CD4-positive, alpha-beta T cell treated with Interleukin-1 beta for 1 hour (primary cell): ENCODE results near the gene HTATIP2.
"Not testable (repeated sequence)": the region's sequence is repeated elsewhere in the genome, so short reads cannot be mapped to it uniquely, and the experiment has no call there.

ENCODE experiments used
- DNase-seq, 2 donors: peaks; one replicate each; pipeline ENCODE4 v3.0.0-alpha.2; 2020 to 2022

Gene HTATIP2

GRCh38 chr11:20363500-20364340, at the start of gene HTATIP2:
Gene HTATIP2, plus strand, starts transcription at chr11:20363714. Its CDS starts 524 bp downstream, at chr11:20364238.
- peak; percentile 79 to 80 for DNase-seq

GRCh38 chr11:20315800-20316199, 47.7 kb upstream of the HTATIP2 start:
- no peak for DNase-seq

GRCh38 chr11:20321177-20321576, 42.3 kb upstream of the HTATIP2 start:
- DNase-seq, result no peak

- DNase-seq, result no peak
Measured at GRCh38 chr11:20327377-20327935, 36.1 kb upstream of the HTATIP2 start.

GRCh38 chr11:20336056-20336455, 27.5 kb upstream of the HTATIP2 start:
- DNase-seq, result no peak

- no peak for DNase-seq
Measured at GRCh38 chr11:20337526-20338154, 25.9 kb upstream of the HTATIP2 start.

GRCh38 chr11:20342347-20343141, 21.0 kb upstream of the HTATIP2 start:
- DNase-seq, result no peak

- DNase-seq, result no peak
Measured at GRCh38 chr11:20351136-20351535, 12.4 kb upstream of the HTATIP2 start.

- no peak for DNase-seq
Measured at GRCh38 chr11:20351751-20352262, 11.7 kb upstream of the HTATIP2 start.

- peak in 1 of 2 donors; percentile 36 for DNase-seq
Measured at GRCh38 chr11:20353829-20354434, 9.6 kb upstream of the HTATIP2 start.

- DNase-seq, result peak; percentile 30 to 55
Measured at GRCh38 chr11:20355221-20356219, 8.0 kb upstream of the HTATIP2 start.

- DNase-seq, result no peak
Measured at GRCh38 chr11:20357150-20357549, 6.4 kb upstream of the HTATIP2 start.

GRCh38 chr11:20360650-20361049, 2.9 kb upstream of the HTATIP2 start:
- peak; percentile 58 to 69 for DNase-seq

- DNase-seq, result no peak
Measured at GRCh38 chr11:20362481-20362880, 1.0 kb upstream of the HTATIP2 start.

- DNase-seq, result no peak
Measured at GRCh38 chr11:20363149-20363499, 390 bp upstream of the HTATIP2 start.

- DNase-seq, result no peak
Measured at GRCh38 chr11:20364341-20364792, 853 bp downstream of the HTATIP2 start.

- not testable (repeated sequence) for DNase-seq
Measured at GRCh38 chr11:20365465-20365864, 2.0 kb downstream of the HTATIP2 start.

- no peak for DNase-seq
Measured at GRCh38 chr11:20367313-20367948, 3.9 kb downstream of the HTATIP2 start.

- no peak for DNase-seq
Measured at GRCh38 chr11:20368438-20368837, 4.9 kb downstream of the HTATIP2 start.

GRCh38 chr11:20369826-20370225, 6.3 kb downstream of the HTATIP2 start:
- DNase-seq, result no peak
